GM12875 (cell line): Measurements from ENCODE around the gene TEDC2.

Experiments
- H3K4me3 ChIP-seq: one replicate; pipeline ENCODE4 v1.5.1; 2011; ENCODE audit warnings: low read depth, low read length, control low read depth
- TF ChIP-seq, protein P1 (sequence below): IDR thresholded peaks from 2 replicates; pipeline ENCODE4 v1.5.1; 2011; ENCODE audit warnings: low read depth, mild to moderate bottlenecking, control low read depth, inconsistent platforms, low read length, moderate library complexity, borderline replicate concordance; ENCODE audit not compliant: insufficient read depth

Gene TEDC2

DNA sequence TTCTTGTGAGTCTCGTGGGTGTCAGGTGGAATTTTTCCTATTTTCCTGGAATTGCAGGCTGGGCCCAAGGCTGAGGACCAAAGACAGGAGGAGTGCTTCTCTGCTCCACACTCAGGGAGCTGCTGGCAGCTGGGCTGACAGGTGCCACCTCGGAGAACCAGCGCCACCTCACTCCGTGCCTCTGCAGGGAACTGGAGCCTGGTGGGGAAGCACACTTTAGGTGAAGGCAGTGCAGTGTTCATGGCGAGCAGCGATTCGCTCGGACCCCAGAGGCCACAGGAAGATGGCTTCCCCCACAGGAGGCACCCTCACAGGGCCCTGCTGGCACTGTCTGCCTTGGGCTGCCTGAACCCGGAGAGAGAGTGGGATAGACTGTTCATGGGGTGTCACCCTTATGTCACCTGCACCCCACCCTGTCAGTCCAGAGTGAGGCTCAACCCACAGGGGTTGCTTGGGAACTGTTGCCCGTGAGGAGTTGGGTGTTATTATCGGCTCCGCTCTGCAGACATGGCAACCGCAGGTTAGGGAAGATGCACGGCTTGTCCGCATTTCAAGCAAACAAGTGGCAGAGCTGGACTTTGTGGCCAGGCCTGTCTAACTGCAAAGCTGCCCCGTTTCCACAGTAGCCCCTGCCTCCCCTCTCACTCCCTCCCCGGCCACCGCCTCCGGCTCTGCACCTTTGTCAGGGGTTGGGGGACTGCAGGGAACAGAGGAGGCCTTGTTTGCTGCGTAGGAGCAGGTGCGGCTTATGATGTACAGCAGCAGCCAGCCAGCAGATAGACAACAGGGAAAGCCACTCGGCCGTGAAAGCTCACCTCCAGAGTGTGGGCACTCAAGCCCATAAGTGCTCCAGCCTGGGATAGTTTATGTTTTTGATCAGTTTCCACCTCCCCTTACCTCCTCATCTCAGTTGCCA lies 30.5 kb downstream of the TEDC2 start:
- TF ChIP-seq, protein P1, sequence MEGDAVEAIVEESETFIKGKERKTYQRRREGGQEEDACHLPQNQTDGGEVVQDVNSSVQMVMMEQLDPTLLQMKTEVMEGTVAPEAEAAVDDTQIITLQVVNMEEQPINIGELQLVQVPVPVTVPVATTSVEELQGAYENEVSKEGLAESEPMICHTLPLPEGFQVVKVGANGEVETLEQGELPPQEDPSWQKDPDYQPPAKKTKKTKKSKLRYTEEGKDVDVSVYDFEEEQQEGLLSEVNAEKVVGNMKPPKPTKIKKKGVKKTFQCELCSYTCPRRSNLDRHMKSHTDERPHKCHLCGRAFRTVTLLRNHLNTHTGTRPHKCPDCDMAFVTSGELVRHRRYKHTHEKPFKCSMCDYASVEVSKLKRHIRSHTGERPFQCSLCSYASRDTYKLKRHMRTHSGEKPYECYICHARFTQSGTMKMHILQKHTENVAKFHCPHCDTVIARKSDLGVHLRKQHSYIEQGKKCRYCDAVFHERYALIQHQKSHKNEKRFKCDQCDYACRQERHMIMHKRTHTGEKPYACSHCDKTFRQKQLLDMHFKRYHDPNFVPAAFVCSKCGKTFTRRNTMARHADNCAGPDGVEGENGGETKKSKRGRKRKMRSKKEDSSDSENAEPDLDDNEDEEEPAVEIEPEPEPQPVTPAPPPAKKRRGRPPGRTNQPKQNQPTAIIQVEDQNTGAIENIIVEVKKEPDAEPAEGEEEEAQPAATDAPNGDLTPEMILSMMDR, result no peak
- no peak overlapping the region for H3K4me3 ChIP-seq

DNA sequence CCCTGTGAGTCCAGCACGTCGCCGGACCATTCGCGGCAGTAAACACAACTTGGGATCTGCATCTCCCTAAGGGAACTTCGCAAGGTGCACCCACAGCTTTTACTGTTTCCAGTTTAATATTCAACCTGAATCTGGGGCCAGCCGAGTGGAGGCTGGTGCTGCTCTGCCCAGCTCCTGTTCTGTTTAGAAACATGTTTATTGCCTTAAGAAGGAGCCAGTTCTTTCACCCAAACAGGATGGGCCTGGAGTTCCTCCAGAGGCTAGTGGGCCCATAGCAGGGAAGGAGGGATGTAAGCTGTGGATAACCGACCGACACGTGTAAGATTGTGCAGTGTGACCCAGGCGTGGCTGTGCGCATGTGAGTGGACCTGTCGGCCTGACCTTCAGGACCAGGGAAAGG lies 32.4 kb downstream of the TEDC2 start:
- H3K4me3 ChIP-seq, result no peak overlapping the region
- TF ChIP-seq, protein P1, result no peak

DNA sequence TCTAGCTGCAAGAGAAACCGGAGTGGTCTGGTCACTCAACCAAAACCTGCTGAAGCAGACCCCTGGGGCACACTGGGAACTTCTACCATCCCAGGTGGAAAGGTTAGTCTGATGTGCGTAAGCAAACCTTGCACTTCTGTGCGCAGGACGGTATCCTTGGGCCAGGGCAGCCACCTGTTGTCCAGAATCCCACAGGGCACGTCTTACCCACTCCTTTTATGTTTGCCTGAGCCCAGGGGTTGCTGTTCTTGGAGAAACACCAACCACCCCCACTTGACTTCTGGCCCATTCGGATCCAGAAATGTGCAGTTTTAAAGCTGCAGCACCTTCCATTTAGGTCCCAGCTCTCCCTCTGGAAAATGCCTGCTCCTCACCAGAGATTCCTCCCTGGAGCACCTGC lies 33.7 kb downstream of the TEDC2 start:
- TF ChIP-seq, protein P1, result no peak

GRCh38 chr16:2494616-2495015 lies 34.7 kb downstream of the TEDC2 start:
- no peak overlapping the region for H3K4me3 ChIP-seq
- TF ChIP-seq, protein P1, result no peak

More for the DNA sequence above, 33.7 kb downstream of the TEDC2 start:
- H3K4me3 ChIP-seq, result no peak overlapping the region

DNA sequence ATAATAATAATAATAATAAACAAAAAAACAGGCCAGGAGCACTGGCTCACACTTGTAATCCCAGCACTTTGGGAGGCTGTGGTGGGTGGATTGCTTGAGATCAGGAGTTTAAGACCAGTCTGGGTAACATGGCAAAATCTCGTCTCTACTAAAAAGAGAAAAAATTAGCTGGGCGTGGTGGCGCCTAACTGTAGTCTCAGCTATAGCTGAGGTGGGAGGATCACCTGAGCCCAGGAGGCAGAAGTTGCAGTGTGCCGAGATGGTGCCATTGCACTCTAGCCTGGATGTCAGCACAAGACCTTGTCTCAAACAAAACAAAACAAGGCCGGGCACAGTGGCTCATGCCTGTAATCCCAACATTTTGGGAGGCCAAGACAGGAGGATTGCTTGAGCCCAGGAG lies 35.1 kb downstream of the TEDC2 start:
- H3K4me3 ChIP-seq, result no peak overlapping the region
- TF ChIP-seq, protein P1, result no peak

GRCh38 chr16:2496223-2497115 lies 36.6 kb downstream of the TEDC2 start:
- TF ChIP-seq, protein P1, result no peak
- no peak overlapping the region for H3K4me3 ChIP-seq

GRCh38 chr16:2497116-2497630 lies 37.3 kb downstream of the TEDC2 start:
- TF ChIP-seq, protein P1, result no peak
- no peak overlapping the region for H3K4me3 ChIP-seq
